Mucosa of stomach (tissue), 1 donor: Measurements from ENCODE around the gene ZNF836.

ENCODE experiments used
- H3K27me3 ChIP-seq: one replicate; pipeline ENCODE4 v1.7.0; 2013; ENCODE audit warnings: mild to moderate bottlenecking, low read length; ENCODE audit not compliant: control insufficient read depth, insufficient read depth
- H3K36me3 ChIP-seq: one replicate; pipeline ENCODE4 v1.7.0; 2013; ENCODE audit warnings: low read length; ENCODE audit not compliant: control insufficient read depth, insufficient read depth
- H3K4me1 ChIP-seq: one replicate; pipeline ENCODE4 v1.7.0; 2013; ENCODE audit warnings: mild to moderate bottlenecking, low read length; ENCODE audit not compliant: control insufficient read depth, insufficient read depth
- H3K4me3 ChIP-seq: one replicate; pipeline ENCODE4 v1.7.0; 2013; ENCODE audit warnings: low read length
- H3K9ac ChIP-seq: one replicate; pipeline ENCODE4 v1.7.0; 2013; ENCODE audit warnings: mild to moderate bottlenecking, low read length, moderate library complexity
- H3K9me3 ChIP-seq: one replicate; pipeline ENCODE4 v1.7.0; 2013; ENCODE audit warnings: mild to moderate bottlenecking, low read length, moderate library complexity; ENCODE audit not compliant: control insufficient read depth
- donor health status: Pancreatic carcinoma.

The ZNF836 gene

GRCh38 chr19:52115526-52116053, 55.8 kb downstream of the ZNF836 start:
- no peaks in the 10 kb centered on the region for H3K4me1 ChIP-seq
- no peaks in the 10 kb centered on the region for H3K36me3 ChIP-seq
- H3K27me3 ChIP-seq = no peaks in the 10 kb centered on the region
- no peak overlapping the region for H3K4me3 ChIP-seq
- H3K9me3 ChIP-seq = peaks cover 51% of the 10 kb centered on the region
- H3K9ac ChIP-seq = no peak overlapping the region

- H3K9ac ChIP-seq = no peak overlapping the region
- H3K36me3 ChIP-seq = no peaks in the 10 kb centered on the region
- no peaks in the 10 kb centered on the region for H3K27me3 ChIP-seq
- no peak overlapping the region for H3K4me3 ChIP-seq
- no peaks in the 10 kb centered on the region for H3K4me1 ChIP-seq
- H3K9me3 ChIP-seq = peaks cover 56% of the 10 kb centered on the region
These were observed 56.7 kb downstream of the ZNF836 start for GRCh38 chr19:52114691-52115090.

DNA sequence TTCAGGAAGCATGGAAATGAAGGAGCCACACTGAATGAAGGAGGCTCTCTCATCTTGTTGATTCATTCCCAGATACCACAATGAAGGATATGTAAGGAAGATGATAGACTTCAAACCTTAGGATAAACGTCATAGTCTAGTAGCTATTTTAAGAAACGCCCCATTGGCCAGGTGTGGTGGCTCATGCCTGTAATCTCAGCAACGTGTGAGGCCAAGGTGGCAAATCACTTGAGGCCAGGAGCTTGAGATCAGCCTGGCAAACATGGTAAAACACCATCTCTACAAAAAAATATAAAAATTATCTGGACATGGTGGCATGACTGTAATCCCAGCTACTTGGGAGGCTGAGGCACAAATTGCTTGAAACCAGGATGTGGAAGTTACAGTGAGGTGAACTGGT, 58.8 kb downstream of the ZNF836 start:
- H3K9ac ChIP-seq = no peak overlapping the region
- no peaks in the 10 kb centered on the region for H3K4me1 ChIP-seq
- H3K36me3 ChIP-seq = no peaks in the 10 kb centered on the region
- H3K4me3 ChIP-seq = no peak overlapping the region
- no peaks in the 10 kb centered on the region for H3K27me3 ChIP-seq
- peaks cover 54% of the 10 kb centered on the region for H3K9me3 ChIP-seq

DNA sequence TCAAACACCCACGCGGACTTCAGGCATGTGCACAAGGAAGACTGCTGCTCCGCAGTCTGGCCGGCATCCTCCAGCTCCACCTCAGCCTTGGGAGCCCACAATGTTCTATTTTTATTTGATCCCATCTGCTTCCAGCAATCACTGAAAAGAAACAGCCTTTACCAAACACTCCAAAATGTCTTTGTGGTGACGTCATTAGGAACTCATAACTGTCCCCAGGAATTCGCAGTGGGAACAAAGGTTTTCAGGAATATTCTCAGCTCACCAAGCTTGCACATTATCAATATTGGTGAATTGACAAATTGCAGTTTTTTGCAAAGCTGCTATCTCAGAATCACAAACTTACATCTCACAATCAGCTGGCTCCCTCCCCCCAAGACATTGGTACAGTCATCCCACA, 60.6 kb downstream of the ZNF836 start:
- Histone ChIP-seq H3K4me3 (no peak overlapping the region), H3K27me3 (no peaks in the 10 kb centered on the region), H3K9me3 (peaks cover 46% of the 10 kb centered on the region), H3K36me3 (no peaks in the 10 kb centered on the region), H3K9ac (no peak overlapping the region), H3K4me1 (no peaks in the 10 kb centered on the region)
